Caco-2 (cell line): ENCODE results near the gene PDPN. TPM values are rescaled to one million over a fixed set of nuclear protein-coding genes. Genes with fewer than 3 reads are reported as not detected.

Source experiments
- BruUV-seq: library from RNA; stranded (reverse); fragments of 400-500 nt; replicated peaks from 2 replicates; lab custom pipeline; 2021; lab: Mats Ljungman, UMichigan
- CTCF ChIA-PET: fragments of 300-600 bp; sonication (Branson Sonifier 250); formaldehyde crosslinking; loops from one replicate; lab custom pipeline; 2022; ENCODE audit warnings: antibody characterized with exemption; lab: Charles Lee
- POLR2A ChIA-PET: fragments of 300-600 bp; sonication (Branson Sonifier 250); formaldehyde crosslinking; loops from one replicate; lab custom pipeline; 2022; ENCODE audit warnings: antibody characterized with exemption; lab: Charles Lee
- DNase-seq, 2 experiments: peaks; one replicate each; pipeline versions ENCODE4 v3.0.0 to v3.0.0-alpha.2; 2020 to 2022
- H3K27me3 ChIP-seq: replicated peaks from 2 replicates; pipeline ENCODE4 v1.6.0; 2011; ENCODE audit warnings: low read length; ENCODE audit not compliant: control insufficient read depth, insufficient read depth
- H3K36me3 ChIP-seq: 2 replicates; pipeline ENCODE4 v1.5.1; 2011; ENCODE audit warnings: low read length; ENCODE audit not compliant: control insufficient read depth, insufficient read depth
- H3K4me1 ChIP-seq: fragments of 250-450 bp; sonication (Bioruptor Pico); 2 replicates; pipeline ENCODE4 v1.5.1; 2020; ENCODE audit warnings: mild to moderate bottlenecking
- H3K4me3 ChIP-seq: 2 replicates; pipeline ENCODE4 v1.5.1; 2011; ENCODE audit warnings: low read depth, mild to moderate bottlenecking, control low read depth, low read length
- H3K9me3 ChIP-seq: fragments of 250-450 bp; sonication (Bioruptor Pico); 2 replicates; pipeline ENCODE4 v1.5.1; 2020; ENCODE audit warnings: mild to moderate bottlenecking, moderate library complexity
- H3K27ac Mint-ChIP-seq: one replicate; pipeline ENCODE4 v1.8.0; 2022; ENCODE audit warnings: mixed read lengths; ENCODE audit not compliant: unreplicated experiment
- H3K27me3 Mint-ChIP-seq: one replicate; pipeline ENCODE4 v1.8.0; 2022; ENCODE audit warnings: mixed read lengths; ENCODE audit not compliant: insufficient read depth, unreplicated experiment
- H3K36me3 Mint-ChIP-seq: one replicate; pipeline ENCODE4 v1.8.0; 2022; ENCODE audit warnings: mild to moderate bottlenecking, mixed read lengths; ENCODE audit not compliant: insufficient read depth, unreplicated experiment
- H3K4me1 Mint-ChIP-seq: one replicate; pipeline ENCODE4 v1.8.0; 2022; ENCODE audit warnings: low read depth, mixed read lengths; ENCODE audit not compliant: unreplicated experiment
- H3K4me3 Mint-ChIP-seq: one replicate; pipeline ENCODE4 v1.8.0; 2022; ENCODE audit warnings: mild to moderate bottlenecking, moderate library complexity, mixed read lengths; ENCODE audit not compliant: unreplicated experiment
- H3K9me3 Mint-ChIP-seq: one replicate; pipeline ENCODE4 v1.8.0; 2022; ENCODE audit warnings: mixed read lengths; ENCODE audit not compliant: unreplicated experiment
- CTCF ChIP-seq, 2 experiments: fragments of 200-600 bp in 1 of 2; IDR thresholded peaks; 1 replicate in 1 of 2; 2 replicates in 1 of 2; pipeline versions ENCODE4 v1.5.1 to v1.8.0; 2011 to 2022; ENCODE audit warnings: antibody characterized with exemption in 1 of 2, control low read depth in 1 of 2, inconsistent platforms in 1 of 2, low read depth in 1 of 2, low read length in 1 of 2, mild to moderate bottlenecking in 1 of 2, moderate library complexity in 1 of 2; ENCODE audit not compliant: insufficient read depth in 1 of 2, severe bottlenecking in 1 of 2, unreplicated experiment in 1 of 2
- intact Hi-C: fragments of 100-400 bp; cut with micrococcal nuclease; formaldehyde crosslinking; loops from one replicate; pipeline ENCODE4 v1.10.0; 2022; ENCODE audit not compliant: unreplicated experiment
- total RNA-seq: library from RNA; stranded (reverse); gene quantifications from 2 replicates; pipeline ENCODE4 v1.2.3, GENCODE V29; 2022

The PDPN gene
- total RNA-seq, 1 experiment from 2014 or later, result not detected

DNA sequence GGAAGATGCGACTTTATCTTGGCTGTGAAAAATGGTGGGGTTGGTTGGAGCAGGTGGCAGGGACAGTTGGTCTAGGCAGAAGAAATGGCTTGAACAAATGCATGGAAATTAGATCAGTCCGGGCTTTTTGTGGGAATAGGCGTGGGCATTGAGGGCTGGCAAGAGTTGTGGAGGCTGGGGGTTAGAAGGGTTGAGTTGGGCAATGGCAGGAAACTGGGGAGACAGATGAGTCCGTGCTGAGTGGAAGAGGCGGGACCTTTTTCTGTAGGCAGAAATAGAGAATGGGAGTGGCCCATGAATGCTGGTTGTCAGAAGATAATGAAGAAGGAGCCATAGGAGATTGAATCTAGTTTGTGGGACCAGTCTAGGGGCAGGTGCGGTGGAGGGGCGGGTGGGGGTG, 6.9 kb downstream of the PDPN start:
- H3K9me3 ChIP-seq, result no peaks in the 10 kb centered on the region
- POLR2A ChIA-PET, result no interaction called here
- Mint-ChIP-seq H3K4me3 (no peak overlapping the region), H3K27me3 (no peaks in the 10 kb centered on the region), H3K9me3 (no peaks in the 10 kb centered on the region), H3K36me3 (no peaks in the 10 kb centered on the region), H3K27ac (no peak overlapping the region), H3K4me1 (no peaks in the 10 kb centered on the region)
- CTCF ChIA-PET, result no interaction called here
- no peak overlapping the region for H3K4me3 ChIP-seq
- no TSS peak for BruUV-seq
- DNase-seq, result no peak
- peaks cover 9% of the 10 kb centered on the region; the same call in 1 of the 2 replicates for H3K4me1 ChIP-seq
- TF ChIP-seq CTCF (IDR thresholded peaks at IDR 0.05; ENCODE audit: insufficient read depth in 1 of 2, low read depth in 1 of 2, low read length in 1 of 2, severe bottlenecking in 1 of 2, unreplicated experiment in 1 of 2), result no peak
- H3K27me3 ChIP-seq, result no peaks in the 10 kb centered on the region; the same call in 1 of the 2 replicates
- no peaks in the 10 kb centered on the region for H3K36me3 ChIP-seq
- intact Hi-C loops, result no loop called here

- H3K4me3 Mint-ChIP-seq, result no peak overlapping the region
- no peak overlapping the region for H3K4me3 ChIP-seq
- TF ChIP-seq CTCF (IDR thresholded peaks at IDR 0.05; ENCODE audit: insufficient read depth in 1 of 2, low read depth in 1 of 2, low read length in 1 of 2, severe bottlenecking in 1 of 2, unreplicated experiment in 1 of 2), result no peak
- ChIA-PET CTCF (no interaction called here), POLR2A (no interaction called here)
- no peaks in the 10 kb centered on the region for H3K9me3 ChIP-seq
- intact Hi-C loops, result no loop called here
- H3K4me1 ChIP-seq, result no peaks in the 10 kb centered on the region
- H3K9me3 Mint-ChIP-seq, result no peaks in the 10 kb centered on the region
- no peaks in the 10 kb centered on the region; the same call in 1 of the 2 replicates for H3K27me3 ChIP-seq
- no peaks in the 10 kb centered on the region for H3K36me3 ChIP-seq
- no TSS peak for BruUV-seq
- no peaks in the 10 kb centered on the region for H3K4me1 Mint-ChIP-seq
- H3K27me3 Mint-ChIP-seq, result no peaks in the 10 kb centered on the region
- no peaks in the 10 kb centered on the region for H3K36me3 Mint-ChIP-seq
- no peak for DNase-seq
- H3K27ac Mint-ChIP-seq, result no peak overlapping the region
These were observed 10.0 kb downstream of the PDPN start for GRCh38 chr1:13593511-13594131.

DNA sequence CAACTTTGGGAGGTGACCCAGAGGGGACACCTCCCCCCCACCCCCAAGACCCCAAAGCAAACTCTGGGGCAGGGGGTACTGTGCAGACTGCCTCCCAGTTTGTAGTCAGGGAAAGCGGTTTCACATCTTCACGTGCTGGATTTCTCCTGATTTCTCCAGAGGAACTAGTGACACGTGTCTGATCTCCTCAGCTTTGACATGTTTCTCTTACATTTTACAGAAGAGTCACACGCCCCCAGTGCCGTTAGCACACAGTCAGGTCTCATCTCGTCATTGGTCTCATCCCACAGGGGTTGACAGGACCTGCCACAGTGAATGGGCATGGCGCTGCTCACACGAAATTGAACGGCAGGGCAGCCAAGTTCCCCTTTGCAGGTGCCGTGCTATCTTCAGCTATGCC, 11.8 kb downstream of the PDPN start:
- H3K27me3 Mint-ChIP-seq, result no peaks in the 10 kb centered on the region
- Histone ChIP-seq H3K9me3 (no peaks in the 10 kb centered on the region), H3K27me3 (no peaks in the 10 kb centered on the region; the same call in 1 of the 2 replicates), H3K4me1 (no peaks in the 10 kb centered on the region), H3K4me3 (no peak overlapping the region), H3K36me3 (no peaks in the 10 kb centered on the region)
- H3K9me3 Mint-ChIP-seq, result no peaks in the 10 kb centered on the region
- H3K4me1 Mint-ChIP-seq, result peaks cover 5% of the 10 kb centered on the region
- intact Hi-C loops, result no loop called here
- ChIA-PET POLR2A (no interaction called here), CTCF (no interaction called here)
- H3K4me3 Mint-ChIP-seq, result no peak overlapping the region
- no peak overlapping the region for H3K27ac Mint-ChIP-seq
- TF ChIP-seq CTCF (IDR thresholded peaks at IDR 0.05; ENCODE audit: insufficient read depth in 1 of 2, low read depth in 1 of 2, low read length in 1 of 2, severe bottlenecking in 1 of 2, unreplicated experiment in 1 of 2), result no peak
- BruUV-seq, result no TSS peak
- no peaks in the 10 kb centered on the region for H3K36me3 Mint-ChIP-seq
- no peak for DNase-seq
